ENCODE results near the gene SPATA2L. TPM values are rescaled to one million over a fixed set of nuclear protein-coding genes. Genes with fewer than 3 reads are reported as not detected.

Gene SPATA2L
- total RNA-seq, 1 donor from 2014 or later: 10.8 TPM

GRCh38 chr16:89646906-89647305 is 54.6 kb downstream of the SPATA2L start:
- Histone ChIP-seq H2AFZ (ENCODE audit: low read depth, low read length) (no peak overlapping the region), H4K20me1 (ENCODE audit: insufficient read depth, low read length) (peaks cover 35% of the 10 kb centered on the region), H3K9ac (ENCODE audit: low read length) (no peak overlapping the region), H3K4me3 (ENCODE audit: insufficient read depth, low read depth, low read length) (no peak overlapping the region), H3K79me2 (ENCODE audit: insufficient read depth, low read length) (peaks cover 11% of the 10 kb centered on the region), H3K36me3 (ENCODE audit: insufficient read depth, low read length) (no peaks in the 10 kb centered on the region), H3K27me3 (ENCODE audit: insufficient read depth, low read length) (no peaks in the 10 kb centered on the region), H3K27ac (ENCODE audit: low read depth, low read length) (no peak overlapping the region), H3K4me2 (ENCODE audit: low read length) (no peak overlapping the region), H3K4me1 (ENCODE audit: insufficient read depth, low read length) (no peaks in the 10 kb centered on the region), H3K9me3 (ENCODE audit: insufficient read depth, low read depth, low read length) (no peaks in the 10 kb centered on the region)
- Mint-ChIP-seq H3K4me1 (ENCODE audit: low read depth, unreplicated experiment) (no peaks in the 10 kb centered on the region), H3K27me3 (ENCODE audit: low read depth, unreplicated experiment) (no peaks in the 10 kb centered on the region), H3K36me3 (ENCODE audit: low read depth, unreplicated experiment) (peaks cover 13% of the 10 kb centered on the region), H3K27ac (ENCODE audit: unreplicated experiment) (no peak overlapping the region), H3K9me3 (ENCODE audit: unreplicated experiment) (no peaks in the 10 kb centered on the region), H3K4me3 (ENCODE audit: unreplicated experiment) (no peak overlapping the region)
- FAIRE-seq: no peak
- no peak for DNase-seq (ENCODE audit: low read depth)
- TF ChIP-seq CTCF (IDR thresholded peaks at IDR 0.05; ENCODE audit: insufficient read depth, low read depth, low read length) (no peak), EZH2 (IDR thresholded peaks at IDR 0.05; ENCODE audit: insufficient read depth, low read length) (no peak)

Other genes starting within 250 kb of the SPATA2L start
- 213 TPM in 2 replicates for gene ANKRD11, start 211.1 kb downstream of the SPATA2L start, total RNA-seq
- gene SPG7, start 193.3 kb downstream of the SPATA2L start, total RNA-seq: 86.5 and 96.1 TPM in 2 replicates
- 1,200 and 1,239 TPM in 2 replicates for gene RPL13, start 141.0 kb downstream of the SPATA2L start, total RNA-seq
- 6.7 and 7.5 TPM in 2 replicates for gene CPNE7, start 125.9 kb downstream of the SPATA2L start, total RNA-seq
- gene DPEP1, start 88.1 kb downstream of the SPATA2L start, total RNA-seq: 0.11 and 0.22 TPM in 2 replicates
- gene CHMP1A, start 44.0 kb downstream of the SPATA2L start, total RNA-seq: 84.2 and 85.7 TPM in 2 replicates
- 11.8 and 12.3 TPM in 2 replicates for gene SPATA33, start 43.9 kb downstream of the SPATA2L start, total RNA-seq
- 40.5 and 41.7 TPM in 2 replicates for gene CDK10, start 15.0 kb downstream of the SPATA2L start, total RNA-seq
- gene VPS9D1, start 19.2 kb upstream of the SPATA2L start, total RNA-seq: 11.3 and 12.4 TPM in 2 replicates
- 21.6 and 22.2 TPM in 2 replicates for gene ZNF276, start 19.8 kb upstream of the SPATA2L start, total RNA-seq
- 6.1 and 6.3 TPM in 2 replicates for gene FANCA, start 114.9 kb upstream of the SPATA2L start, total RNA-seq
- gene SPIRE2, start 126.8 kb upstream of the SPATA2L start, total RNA-seq: 2.6 and 3.2 TPM in 2 replicates
- 187 and 193 TPM in 2 replicates for gene TCF25, start 171.9 kb upstream of the SPATA2L start, total RNA-seq
- gene MC1R, start 217.2 kb upstream of the SPATA2L start, total RNA-seq: 8.4 and 9.2 TPM in 2 replicates
- gene TUBB3, start 221.6 kb upstream of the SPATA2L start, total RNA-seq: 360 and 459 TPM in 2 replicates
- 70.7 and 78.8 TPM in 2 replicates for gene DEF8, start 247.1 kb upstream of the SPATA2L start, total RNA-seq